Astrocyte (in vitro differentiated cells and primary cell): ENCODE data around the gene CYLD. TPM values are rescaled to one million over a fixed set of nuclear protein-coding genes. Genes with fewer than 3 reads are reported as not detected.

ENCODE experiments used
- DNase-seq: peaks from one replicate; pipeline ENCODE4 v3.0.0-alpha.2; 2010; ENCODE audit warnings: low read depth
- FAIRE-seq: peaks from 2 replicates; lab custom pipeline; 2011; peaks lifted over from hg19 to GRCh38; lab: Jason Lieb, UNC
- H2AFZ ChIP-seq: 2 replicates; pipeline ENCODE4 v1.6.0; 2012; ENCODE audit warnings: low read depth, low read length, inconsistent platforms
- H3K27ac ChIP-seq: 2 replicates; pipeline ENCODE4 v1.5.1; 2011; ENCODE audit warnings: low read depth, low read length, inconsistent platforms
- H3K27me3 ChIP-seq: 2 replicates; pipeline ENCODE4 v1.6.0; 2011; ENCODE audit warnings: low read length, inconsistent platforms; ENCODE audit not compliant: insufficient read depth
- H3K36me3 ChIP-seq: 2 replicates; pipeline ENCODE4 v1.5.1; 2011; ENCODE audit warnings: low read length, inconsistent platforms; ENCODE audit not compliant: insufficient read depth
- H3K4me1 ChIP-seq: 2 replicates; pipeline ENCODE4 v1.5.1; 2011; ENCODE audit warnings: low read length, inconsistent platforms; ENCODE audit not compliant: insufficient read depth
- H3K4me2 ChIP-seq: 2 replicates; pipeline ENCODE4 v1.6.0; 2012; ENCODE audit warnings: low read length, inconsistent platforms
- H3K4me3 ChIP-seq: 2 replicates; pipeline ENCODE4 v1.5.1; 2011; ENCODE audit warnings: low read depth, mild to moderate bottlenecking, low read length, inconsistent platforms; ENCODE audit not compliant: insufficient read depth
- H3K79me2 ChIP-seq: 2 replicates; pipeline ENCODE4 v1.6.0; 2012; ENCODE audit warnings: mild to moderate bottlenecking, low read length, inconsistent platforms; ENCODE audit not compliant: insufficient read depth
- H3K9ac ChIP-seq: 2 replicates; pipeline ENCODE4 v1.6.0; 2012; ENCODE audit warnings: mild to moderate bottlenecking, low read length, inconsistent platforms
- H3K9me3 ChIP-seq: 2 replicates; pipeline ENCODE4 v1.5.1; 2012; ENCODE audit warnings: low read depth, mild to moderate bottlenecking, low read length, inconsistent platforms; ENCODE audit not compliant: insufficient read depth
- H4K20me1 ChIP-seq: 2 replicates; pipeline ENCODE4 v1.6.0; 2012; ENCODE audit warnings: low read length, inconsistent platforms; ENCODE audit not compliant: insufficient read depth
- H3K27ac Mint-ChIP-seq: one replicate; pipeline ENCODE4 v1.8.0; 2021; ENCODE audit warnings: mild to moderate bottlenecking, mixed read lengths; ENCODE audit not compliant: unreplicated experiment
- H3K27me3 Mint-ChIP-seq: one replicate; pipeline ENCODE4 v1.8.0; 2021; ENCODE audit warnings: low read depth, mixed read lengths; ENCODE audit not compliant: unreplicated experiment
- H3K36me3 Mint-ChIP-seq: one replicate; pipeline ENCODE4 v1.8.0; 2021; ENCODE audit warnings: low read depth, mixed read lengths; ENCODE audit not compliant: unreplicated experiment
- H3K4me1 Mint-ChIP-seq: one replicate; pipeline ENCODE4 v1.8.0; 2021; ENCODE audit warnings: low read depth, mixed read lengths; ENCODE audit not compliant: unreplicated experiment
- H3K4me3 Mint-ChIP-seq: one replicate; pipeline ENCODE4 v1.8.0; 2021; ENCODE audit warnings: mild to moderate bottlenecking, moderate library complexity, mixed read lengths; ENCODE audit not compliant: unreplicated experiment
- H3K9me3 Mint-ChIP-seq: one replicate; pipeline ENCODE4 v1.8.0; 2021; ENCODE audit warnings: mild to moderate bottlenecking, mixed read lengths; ENCODE audit not compliant: unreplicated experiment
- CTCF ChIP-seq: IDR thresholded peaks from 2 replicates; pipeline ENCODE4 v1.5.1; 2011; ENCODE audit warnings: low read depth, mild to moderate bottlenecking, inconsistent platforms, low read length, moderate library complexity; ENCODE audit not compliant: insufficient read depth
- EZH2 ChIP-seq: IDR thresholded peaks from 2 replicates; pipeline ENCODE4 v1.6.1; 2012; ENCODE audit warnings: mild to moderate bottlenecking, low read length, inconsistent platforms; ENCODE audit not compliant: insufficient read depth
- total RNA-seq: library from RNA; stranded (reverse); gene quantifications from 2 replicates; pipeline ENCODE4 v1.2.1, GENCODE V29; 2021

The CYLD gene
- total RNA-seq, 1 donor from 2014 or later: 34.2 TPM

- Mint-ChIP-seq H3K27ac (no peak overlapping the region), H3K4me3 (no peak overlapping the region), H3K4me1 (peaks cover 6% of the 10 kb centered on the region), H3K9me3 (peaks cover 21% of the 10 kb centered on the region), H3K27me3 (peaks cover 23% of the 10 kb centered on the region), H3K36me3 (no peaks in the 10 kb centered on the region)
- H3K4me1 ChIP-seq: no peaks in the 10 kb centered on the region
- no peak for TF ChIP-seq EZH2
- TF ChIP-seq CTCF: no peak
- DNase-seq (no peak), FAIRE-seq (no peak)
- no peak overlapping the region for H3K4me3 ChIP-seq
- H3K36me3 ChIP-seq: no peaks in the 10 kb centered on the region
- H3K27me3 ChIP-seq: no peaks in the 10 kb centered on the region
- no peaks in the 10 kb centered on the region for H3K79me2 ChIP-seq
- H3K9ac ChIP-seq: no peak overlapping the region
- no peak overlapping the region for H3K4me2 ChIP-seq
- no peak overlapping the region for H3K27ac ChIP-seq
- H4K20me1 ChIP-seq: no peaks in the 10 kb centered on the region
- no peak overlapping the region for H2AFZ ChIP-seq
- peaks cover 7% of the 10 kb centered on the region for H3K9me3 ChIP-seq
These were observed 35.6 kb upstream of the CYLD start for GRCh38 chr16:50706250-50706649.

GRCh38 chr16:50708373-50709060 is 33.4 kb upstream of the CYLD start:
- H3K9ac ChIP-seq: no peak overlapping the region
- H3K9me3 ChIP-seq: peaks cover 7% of the 10 kb centered on the region
- Mint-ChIP-seq H3K36me3 (no peaks in the 10 kb centered on the region), H3K27me3 (peaks cover 21% of the 10 kb centered on the region), H3K4me3 (no peak overlapping the region), H3K9me3 (peaks cover 21% of the 10 kb centered on the region), H3K27ac (no peak overlapping the region), H3K4me1 (peaks cover 3% of the 10 kb centered on the region)
- H3K79me2 ChIP-seq: no peaks in the 10 kb centered on the region
- H3K4me1 ChIP-seq: no peaks in the 10 kb centered on the region
- no peak overlapping the region for H3K4me2 ChIP-seq
- no peak overlapping the region for H3K27ac ChIP-seq
- no peaks in the 10 kb centered on the region for H4K20me1 ChIP-seq
- no peak overlapping the region for H3K4me3 ChIP-seq
- no peaks in the 10 kb centered on the region for H3K36me3 ChIP-seq
- TF ChIP-seq CTCF (no peak), EZH2 (no peak)
- FAIRE-seq (no peak), DNase-seq (no peak)
- no peak overlapping the region for H2AFZ ChIP-seq
- H3K27me3 ChIP-seq: no peaks in the 10 kb centered on the region

- H3K27ac Mint-ChIP-seq: no peak overlapping the region
- no peaks in the 10 kb centered on the region for H3K4me1 ChIP-seq
These were observed 32.7 kb upstream of the CYLD start for GRCh38 chr16:50709061-50709684.

More at GRCh38 chr16:50709061-50709684, 32.7 kb upstream of the CYLD start:
- Histone ChIP-seq H3K9me3 (peaks cover under 1% of the 10 kb centered on the region), H3K4me2 (no peak overlapping the region), H3K36me3 (no peaks in the 10 kb centered on the region), H3K9ac (no peak overlapping the region), H3K79me2 (no peaks in the 10 kb centered on the region), H4K20me1 (no peaks in the 10 kb centered on the region), H3K27me3 (no peaks in the 10 kb centered on the region), H2AFZ (no peak overlapping the region), H3K4me3 (no peak overlapping the region), H3K27ac (no peak overlapping the region)
- DNase-seq (no peak), FAIRE-seq (no peak)
- TF ChIP-seq CTCF (no peak), EZH2 (no peak)
- H3K27me3 Mint-ChIP-seq: peaks cover 21% of the 10 kb centered on the region
- H3K36me3 Mint-ChIP-seq: no peaks in the 10 kb centered on the region
- no peak overlapping the region for H3K4me3 Mint-ChIP-seq
- H3K9me3 Mint-ChIP-seq: peaks cover 14% of the 10 kb centered on the region
- H3K4me1 Mint-ChIP-seq: peaks cover 3% of the 10 kb centered on the region
